Head of caudate nucleus (tissue), 42 donors: ENCODE data around the gene GSDME.
"Not testable (repeated sequence)": the region's sequence is repeated elsewhere in the genome, so short reads cannot be mapped to it uniquely, and the experiment has no call there.

Experiments used
- DNase-seq, 42 donors: peaks; one replicate each; pipeline versions ENCODE4 v3.0.0 to v3.0.0-alpha.2; 2020 to 2021; ENCODE audit warnings: mixed read lengths in 7 of 42
- intact Hi-C: fragments of 100-400 bp; cut with DNase I; formaldehyde crosslinking; loops from one replicate; pipeline ENCODE4 v1.15.0; 2022

The GSDME gene

GRCh38 chr7:24750441-24751055 is 6.7 kb downstream of the GSDME start:
- intact Hi-C loops: no loop called here
- DNase-seq: no peak

GRCh38 chr7:24748521-24748920 is 8.7 kb downstream of the GSDME start:
- intact Hi-C loops: no loop called here
- no peak for DNase-seq

GRCh38 chr7:24745355-24745754 is 11.9 kb downstream of the GSDME start:
- no peak for DNase-seq
- intact Hi-C loops: no loop called here

GRCh38 chr7:24743471-24743870 is 13.8 kb downstream of the GSDME start:
- no peak for DNase-seq
- intact Hi-C loops: no loop called here

GRCh38 chr7:24742506-24743162 is 14.6 kb downstream of the GSDME start:
- no peak for DNase-seq
- intact Hi-C loops: no loop called here

GRCh38 chr7:24741679-24742505 is 15.4 kb downstream of the GSDME start:
- DNase-seq: no peak
- intact Hi-C loops: no loop called here

- DNase-seq: no peak
Observed at GRCh38 chr7:24740871-24741270, 16.4 kb downstream of the GSDME start.

GRCh38 chr7:24739306-24739705 is 18.0 kb downstream of the GSDME start:
- intact Hi-C loops: no loop called here
- no peak for DNase-seq

More at GRCh38 chr7:24740871-24741270, 16.4 kb downstream of the GSDME start:
- intact Hi-C loops: no loop called here

- intact Hi-C loops: no loop called here
- DNase-seq: no peak
Observed at GRCh38 chr7:24738577-24738976, 18.7 kb downstream of the GSDME start.

- intact Hi-C loops: no loop called here
- no peak for DNase-seq
Observed at GRCh38 chr7:24737281-24737680, 20.0 kb downstream of the GSDME start.

GRCh38 chr7:24735594-24735993 is 21.7 kb downstream of the GSDME start:
- intact Hi-C loops: not testable (repeated sequence)

GRCh38 chr7:24734306-24734705 is 23.0 kb downstream of the GSDME start:
- DNase-seq: no peak

More at GRCh38 chr7:24735594-24735993, 21.7 kb downstream of the GSDME start:
- peak in 1 of 42 donors; percentile 17 for DNase-seq

GRCh38 chr7:24733414-24734060 is 23.7 kb downstream of the GSDME start:
- intact Hi-C loops: no loop called here
- DNase-seq: peak in 2 of 42 donors; percentile 25 to 27

More at GRCh38 chr7:24734306-24734705, 23.0 kb downstream of the GSDME start:
- intact Hi-C loops: no loop called here

GRCh38 chr7:24732646-24733413 is 24.4 kb downstream of the GSDME start:
- peak in 3 of 42 donors; percentile 12 to 41 (median 39) for DNase-seq
- intact Hi-C loops: no loop called here

GRCh38 chr7:24731313-24731712 is 26.0 kb downstream of the GSDME start:
- intact Hi-C loops: no loop called here
- DNase-seq: peak in 2 of 42 donors; percentile 13 to 28

GRCh38 chr7:24730018-24730369 is 27.3 kb downstream of the GSDME start:
- peak in 2 of 42 donors; percentile 16 to 42 for DNase-seq
- intact Hi-C loops: no loop called here

GRCh38 chr7:24729365-24730017 is 27.8 kb downstream of the GSDME start:
- peak in 5 of 42 donors; percentile 17 to 63 (median 47) for DNase-seq
- intact Hi-C loops: no loop called here
